AG09309 (cell line): ENCODE results near the gene FOXD4L6.
"Not testable (repeated sequence)": the region's sequence is repeated elsewhere in the genome, so short reads cannot be mapped to it uniquely, and the experiment has no call there.

ENCODE experiments used
- DNase-seq: peaks from one replicate; pipeline ENCODE4 v3.0.0-alpha.2; 2010; ENCODE audit warnings: low read depth
- H3K4me3 ChIP-seq: 2 replicates; pipeline ENCODE4 v1.5.1; 2011; ENCODE audit warnings: mild to moderate bottlenecking, low read depth, low read length, moderate library complexity; ENCODE audit not compliant: control insufficient read depth

FOXD4L6 gene

GRCh38 chr9:41128581-41128980 lies at the start of gene FOXD4L6:
FOXD4L6 (minus strand) TSS chr9:41128681; CDS start chr9:41128383, 298 bp downstream.
- not testable (repeated sequence) for H3K4me3 ChIP-seq, DNase-seq

GRCh38 chr9:41174994-41175393 lies 46.5 kb upstream of the FOXD4L6 start:
- not testable (repeated sequence) for H3K4me3 ChIP-seq, DNase-seq

GRCh38 chr9:41150116-41150515 lies 21.6 kb upstream of the FOXD4L6 start:
- H3K4me3 ChIP-seq, DNase-seq: not testable (repeated sequence)

DNA sequence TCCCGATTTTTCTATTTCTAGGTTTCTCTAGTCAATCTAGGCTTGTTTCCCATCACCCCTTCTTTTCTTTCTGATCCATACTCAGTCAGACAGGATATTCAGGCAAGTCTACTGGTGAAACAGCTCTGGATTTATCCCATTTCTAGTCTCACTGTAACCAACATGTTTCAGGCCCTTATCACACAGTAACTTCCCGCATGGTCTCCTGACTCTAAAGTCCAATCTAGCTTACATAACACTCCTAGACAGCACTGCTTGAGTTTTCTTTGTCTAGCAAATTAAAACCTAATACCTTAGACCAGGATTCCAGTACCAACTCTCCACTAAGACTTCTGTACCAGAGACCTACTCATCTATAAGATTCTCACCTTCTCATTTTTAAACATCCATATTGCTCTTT lies 13.4 kb upstream of the FOXD4L6 start:
- DNase-seq, H3K4me3 ChIP-seq: not testable (repeated sequence)

- DNase-seq, H3K4me3 ChIP-seq: not testable (repeated sequence)
Measured at GRCh38 chr9:41126746-41127446, 1.6 kb downstream of the FOXD4L6 start.

- not testable (repeated sequence) for DNase-seq, H3K4me3 ChIP-seq
Measured at GRCh38 chr9:41125936-41126335, 2.5 kb downstream of the FOXD4L6 start.

GRCh38 chr9:41125109-41125658 lies 3.3 kb downstream of the FOXD4L6 start:
- DNase-seq, H3K4me3 ChIP-seq: not testable (repeated sequence)

- H3K4me3 ChIP-seq, DNase-seq: not testable (repeated sequence)
Measured at GRCh38 chr9:41124250-41125108, 4.0 kb downstream of the FOXD4L6 start.

DNA sequence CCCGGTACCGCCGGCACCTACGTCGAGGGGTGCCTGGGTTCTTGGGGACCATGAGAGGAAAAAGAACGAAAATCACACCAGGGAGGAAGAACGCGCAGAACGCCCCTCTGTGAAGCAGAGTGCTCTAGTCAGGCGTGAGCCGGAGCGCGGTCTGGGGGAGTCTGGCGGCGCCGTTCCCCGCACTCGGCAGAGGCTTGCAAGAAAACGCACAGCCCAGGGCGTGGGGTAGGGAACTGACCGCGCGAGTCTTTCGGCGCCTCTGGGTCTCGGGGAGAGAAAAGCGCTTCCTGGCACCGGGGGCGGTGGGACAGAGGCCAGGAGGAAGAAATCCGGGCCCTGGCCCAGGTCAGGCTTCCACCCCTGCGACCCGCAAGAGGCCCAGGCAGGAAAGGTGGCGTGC lies 4.7 kb downstream of the FOXD4L6 start:
- H3K4me3 ChIP-seq, DNase-seq: not testable (repeated sequence)

GRCh38 chr9:41123396-41123795 lies 5.1 kb downstream of the FOXD4L6 start:
- H3K4me3 ChIP-seq, DNase-seq: not testable (repeated sequence)

DNA sequence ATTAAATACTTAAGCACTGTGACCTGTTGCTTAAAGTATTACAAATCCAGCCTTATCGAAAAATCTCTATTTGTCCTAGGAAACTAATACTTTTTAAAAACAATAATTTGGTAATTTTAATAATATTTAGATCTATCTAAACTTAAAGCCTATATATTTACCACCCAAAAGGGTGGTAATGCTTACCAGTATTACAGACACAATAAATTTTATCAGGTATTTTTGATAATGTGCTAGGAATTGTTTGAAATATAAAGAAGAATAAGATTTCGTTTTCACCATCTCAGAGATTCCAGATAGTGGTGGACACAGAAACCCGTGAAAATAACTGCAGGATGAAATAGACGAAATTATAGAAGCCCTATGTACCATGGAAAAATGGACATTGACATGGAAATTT lies 7.8 kb downstream of the FOXD4L6 start:
- not testable (repeated sequence) for DNase-seq, H3K4me3 ChIP-seq

GRCh38 chr9:41119719-41120118 lies 8.8 kb downstream of the FOXD4L6 start:
- DNase-seq, H3K4me3 ChIP-seq: not testable (repeated sequence)

- not testable (repeated sequence) for DNase-seq, H3K4me3 ChIP-seq
Measured at GRCh38 chr9:41119311-41119710, 9.2 kb downstream of the FOXD4L6 start.

- not testable (repeated sequence) for H3K4me3 ChIP-seq, DNase-seq
Measured at GRCh38 chr9:41113348-41113747, 15.1 kb downstream of the FOXD4L6 start.

GRCh38 chr9:41111414-41111813 lies 17.1 kb downstream of the FOXD4L6 start:
- not testable (repeated sequence) for H3K4me3 ChIP-seq, DNase-seq
